ENCODE results near the gene GIGYF1.

DNA sequence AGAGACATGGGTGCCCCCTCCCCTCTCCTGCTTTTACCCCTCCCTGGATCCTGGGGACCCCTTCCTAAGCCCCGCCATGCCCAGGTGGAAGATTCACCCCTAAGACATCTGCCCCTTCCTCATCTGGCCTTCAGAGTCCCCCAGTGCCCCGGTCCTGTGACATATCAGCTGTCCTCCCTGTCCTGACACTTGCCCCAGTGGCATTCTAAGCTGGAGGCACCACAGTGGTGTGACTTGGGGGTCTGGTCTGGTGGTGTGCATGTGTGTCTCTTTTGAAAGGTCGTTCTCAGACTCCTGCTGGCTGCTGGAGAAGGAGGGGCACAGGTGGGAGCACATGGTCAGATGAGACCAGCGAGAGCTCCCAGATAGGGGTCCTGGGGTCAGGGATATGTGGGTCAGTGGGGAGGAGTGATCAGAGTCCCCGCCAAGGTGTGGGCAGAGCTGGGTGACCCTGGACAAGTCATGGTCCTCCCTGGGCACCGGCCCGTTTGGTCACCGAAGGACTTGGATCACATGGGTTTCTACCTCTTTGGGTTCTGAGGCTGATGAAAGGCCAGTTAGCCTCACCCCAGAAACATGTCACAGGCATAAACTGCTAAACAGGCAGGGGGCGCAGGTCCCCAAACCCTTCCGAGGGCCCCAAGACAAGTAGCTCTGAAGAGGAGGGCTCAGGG is 52.1 kb downstream of the GIGYF1 start:
- TF ChIP-seq, protein P1, sequence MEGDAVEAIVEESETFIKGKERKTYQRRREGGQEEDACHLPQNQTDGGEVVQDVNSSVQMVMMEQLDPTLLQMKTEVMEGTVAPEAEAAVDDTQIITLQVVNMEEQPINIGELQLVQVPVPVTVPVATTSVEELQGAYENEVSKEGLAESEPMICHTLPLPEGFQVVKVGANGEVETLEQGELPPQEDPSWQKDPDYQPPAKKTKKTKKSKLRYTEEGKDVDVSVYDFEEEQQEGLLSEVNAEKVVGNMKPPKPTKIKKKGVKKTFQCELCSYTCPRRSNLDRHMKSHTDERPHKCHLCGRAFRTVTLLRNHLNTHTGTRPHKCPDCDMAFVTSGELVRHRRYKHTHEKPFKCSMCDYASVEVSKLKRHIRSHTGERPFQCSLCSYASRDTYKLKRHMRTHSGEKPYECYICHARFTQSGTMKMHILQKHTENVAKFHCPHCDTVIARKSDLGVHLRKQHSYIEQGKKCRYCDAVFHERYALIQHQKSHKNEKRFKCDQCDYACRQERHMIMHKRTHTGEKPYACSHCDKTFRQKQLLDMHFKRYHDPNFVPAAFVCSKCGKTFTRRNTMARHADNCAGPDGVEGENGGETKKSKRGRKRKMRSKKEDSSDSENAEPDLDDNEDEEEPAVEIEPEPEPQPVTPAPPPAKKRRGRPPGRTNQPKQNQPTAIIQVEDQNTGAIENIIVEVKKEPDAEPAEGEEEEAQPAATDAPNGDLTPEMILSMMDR (conservative IDR thresholded peaks at IDR 0.05 in 1 of 2, IDR thresholded peaks at IDR 0.05 in 1 of 2; ENCODE audit: extremely low read depth in 1 of 2, insufficient read depth in 1 of 2, low read depth in 1 of 2, low read length in 2 of 2) = no peak
- TF ChIP-seq EZH2 (IDR thresholded peaks at IDR 0.05; ENCODE audit: borderline replicate concordance, low read length) = no peak

Data from mammary epithelial cell (primary cell).